NCI-H2227 (cell line): Measurements from ENCODE around the gene FOXD3.

Experiments used
- DNase-seq: peaks from one replicate; lab custom pipeline; 2025; ENCODE audit not compliant: unreplicated experiment; lab: John Stamatoyannopoulos, UW

The FOXD3 gene

GRCh38 chr1:63322114-63322943 is at the start of gene FOXD3:
TSS of gene FOXD3 (plus strand) at chr1:63322567. CDS start at chr1:63323059, 492 bp downstream.
- peak; percentile 59 for DNase-seq

- no peak for DNase-seq
Measured at GRCh38 chr1:63272811-63273210, 49.6 kb upstream of the FOXD3 start.

GRCh38 chr1:63274371-63274770 is 48.0 kb upstream of the FOXD3 start:
- DNase-seq = no peak

- DNase-seq = no peak
Measured at GRCh38 chr1:63274979-63275378, 47.4 kb upstream of the FOXD3 start.

- DNase-seq = no peak
Measured at GRCh38 chr1:63276624-63277023, 45.7 kb upstream of the FOXD3 start.

- no peak for DNase-seq
Measured at GRCh38 chr1:63277195-63278192, 44.9 kb upstream of the FOXD3 start.

GRCh38 chr1:63281753-63282152 is 40.6 kb upstream of the FOXD3 start:
- no peak for DNase-seq

GRCh38 chr1:63289135-63289534 is 33.2 kb upstream of the FOXD3 start:
- DNase-seq = no peak

GRCh38 chr1:63294803-63295594 is 27.4 kb upstream of the FOXD3 start:
- no peak for DNase-seq

- no peak for DNase-seq
Measured at GRCh38 chr1:63304410-63304809, 18.0 kb upstream of the FOXD3 start.

GRCh38 chr1:63305043-63305442 is 17.3 kb upstream of the FOXD3 start:
- no peak for DNase-seq

GRCh38 chr1:63307196-63307794 is 15.1 kb upstream of the FOXD3 start:
- DNase-seq = no peak

- DNase-seq = no peak
Measured at GRCh38 chr1:63316598-63316983, 5.8 kb upstream of the FOXD3 start.

- DNase-seq = peak; percentile 82
Measured at GRCh38 chr1:63316984-63317816, 5.2 kb upstream of the FOXD3 start.

GRCh38 chr1:63317817-63318152 is 4.6 kb upstream of the FOXD3 start:
- peak; percentile 33 for DNase-seq

GRCh38 chr1:63318201-63318979 is 4.0 kb upstream of the FOXD3 start:
- DNase-seq = no peak

- DNase-seq = no peak
Measured at GRCh38 chr1:63319046-63320021, 3.0 kb upstream of the FOXD3 start.
